ENCODE data around the gene GDI2. TPM values are rescaled to one million over a fixed set of nuclear protein-coding genes. Genes with fewer than 3 reads are reported as not detected.
A peak's percentile ranks its signal among the peaks of the same experiment; 100 is the strongest.

The GDI2 gene
- total and polyA plus RNA-seq, 2 of the 13 experiments (the other 11 are each of a cell fraction or from before 2014, with no cell fraction given), result 153 to 477 TPM

DNA sequence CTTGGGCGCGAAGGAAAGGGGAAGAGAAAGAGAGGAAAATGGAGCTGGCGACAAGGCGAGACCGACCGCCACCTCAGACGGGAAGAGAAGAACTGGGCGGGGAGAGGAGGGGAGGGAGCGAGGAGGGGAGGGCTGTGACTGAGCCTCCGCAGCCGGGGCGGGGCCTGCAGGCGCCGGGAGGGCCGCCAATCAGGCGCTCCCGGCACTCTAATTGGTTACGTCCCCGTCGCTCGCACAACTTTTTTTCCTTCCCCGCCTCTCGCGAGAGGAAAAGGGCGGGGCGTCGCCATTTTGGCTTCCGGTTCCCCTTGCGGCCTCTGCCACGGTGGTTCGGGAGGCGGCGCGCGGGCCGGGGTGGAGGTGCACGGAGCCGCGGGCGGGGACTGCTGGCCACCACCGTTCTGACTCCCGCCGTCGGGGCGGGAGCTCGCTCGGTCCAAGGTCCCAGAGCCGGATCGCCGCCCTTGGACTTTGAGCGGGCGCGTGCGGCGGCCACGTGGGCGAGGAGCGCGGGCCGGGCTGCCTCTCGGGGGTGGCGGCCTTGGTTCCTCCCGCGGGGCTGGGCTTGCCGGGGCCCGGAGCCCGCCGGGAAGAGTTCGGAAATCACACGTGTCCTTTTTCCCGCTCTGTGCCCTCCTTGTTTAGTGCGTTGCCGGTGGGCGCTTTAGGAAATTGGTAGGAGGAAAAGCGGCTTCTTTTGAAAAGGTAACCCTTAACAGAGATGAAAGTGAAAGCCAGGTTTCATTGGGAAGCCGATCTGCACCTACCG lies at the start of gene GDI2 (continued):
- TF ChIP-seq, protein P1, sequence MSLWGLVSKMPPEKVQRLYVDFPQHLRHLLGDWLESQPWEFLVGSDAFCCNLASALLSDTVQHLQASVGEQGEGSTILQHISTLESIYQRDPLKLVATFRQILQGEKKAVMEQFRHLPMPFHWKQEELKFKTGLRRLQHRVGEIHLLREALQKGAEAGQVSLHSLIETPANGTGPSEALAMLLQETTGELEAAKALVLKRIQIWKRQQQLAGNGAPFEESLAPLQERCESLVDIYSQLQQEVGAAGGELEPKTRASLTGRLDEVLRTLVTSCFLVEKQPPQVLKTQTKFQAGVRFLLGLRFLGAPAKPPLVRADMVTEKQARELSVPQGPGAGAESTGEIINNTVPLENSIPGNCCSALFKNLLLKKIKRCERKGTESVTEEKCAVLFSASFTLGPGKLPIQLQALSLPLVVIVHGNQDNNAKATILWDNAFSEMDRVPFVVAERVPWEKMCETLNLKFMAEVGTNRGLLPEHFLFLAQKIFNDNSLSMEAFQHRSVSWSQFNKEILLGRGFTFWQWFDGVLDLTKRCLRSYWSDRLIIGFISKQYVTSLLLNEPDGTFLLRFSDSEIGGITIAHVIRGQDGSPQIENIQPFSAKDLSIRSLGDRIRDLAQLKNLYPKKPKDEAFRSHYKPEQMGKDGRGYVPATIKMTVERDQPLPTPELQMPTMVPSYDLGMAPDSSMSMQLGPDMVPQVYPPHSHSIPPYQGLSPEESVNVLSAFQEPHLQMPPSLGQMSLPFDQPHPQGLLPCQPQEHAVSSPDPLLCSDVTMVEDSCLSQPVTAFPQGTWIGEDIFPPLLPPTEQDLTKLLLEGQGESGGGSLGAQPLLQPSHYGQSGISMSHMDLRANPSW (CRISPR knock-in tag; IDR thresholded peaks at IDR 0.05; ENCODE audit: borderline replicate concordance), result peak; percentile 83; the same call in 1 of the 2 replicates
- TF ChIP-seq, protein P2, sequence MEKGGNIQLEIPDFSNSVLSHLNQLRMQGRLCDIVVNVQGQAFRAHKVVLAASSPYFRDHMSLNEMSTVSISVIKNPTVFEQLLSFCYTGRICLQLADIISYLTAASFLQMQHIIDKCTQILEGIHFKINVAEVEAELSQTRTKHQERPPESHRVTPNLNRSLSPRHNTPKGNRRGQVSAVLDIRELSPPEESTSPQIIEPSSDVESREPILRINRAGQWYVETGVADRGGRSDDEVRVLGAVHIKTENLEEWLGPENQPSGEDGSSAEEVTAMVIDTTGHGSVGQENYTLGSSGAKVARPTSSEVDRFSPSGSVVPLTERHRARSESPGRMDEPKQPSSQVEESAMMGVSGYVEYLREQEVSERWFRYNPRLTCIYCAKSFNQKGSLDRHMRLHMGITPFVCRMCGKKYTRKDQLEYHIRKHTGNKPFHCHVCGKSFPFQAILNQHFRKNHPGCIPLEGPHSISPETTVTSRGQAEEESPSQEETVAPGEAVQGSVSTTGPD (CRISPR knock-in tag; IDR thresholded peaks at IDR 0.05), result no peak
- TF ChIP-seq ESRRA (CRISPR knock-in tag; IDR thresholded peaks at IDR 0.05; ENCODE audit: low read depth) (peak; percentile 96), TGIF2 (CRISPR knock-in tag; IDR thresholded peaks at IDR 0.05) (no peak), MYNN (CRISPR knock-in tag; IDR thresholded peaks at IDR 0.05; ENCODE audit: low read depth) (peak; percentile 89), ZNF737 (CRISPR knock-in tag; IDR thresholded peaks at IDR 0.05; ENCODE audit: borderline replicate concordance) (no peak; the same call in 1 of the 2 replicates), MLLT10 (CRISPR knock-in tag; IDR thresholded peaks at IDR 0.05) (no peak), NFE2L2 (IDR thresholded peaks at IDR 0.05; ENCODE audit: low read length) (no peak), ZNF546 (CRISPR knock-in tag; conservative IDR thresholded peaks at IDR 0.05) (peak; percentile 94), BORCS8-MEF2B (CRISPR knock-in tag; IDR thresholded peaks at IDR 0.05) (peak; percentile 84), ZC3H13 (CRISPR knock-in tag; IDR thresholded peaks at IDR 0.05) (peak; percentile 94), ZNF891 (CRISPR knock-in tag; IDR thresholded peaks at IDR 0.05) (peak; percentile 96), ZNF10 (CRISPR knock-in tag; IDR thresholded peaks at IDR 0.05; ENCODE audit: borderline replicate concordance, low read depth) (no peak), ZNF232 (CRISPR knock-in tag; IDR thresholded peaks at IDR 0.05; ENCODE audit: borderline replicate concordance) (peak; percentile 97), KLF6 (CRISPR knock-in tag; IDR thresholded peaks at IDR 0.05) (peak; percentile 97), ZNF432 (CRISPR knock-in tag; IDR thresholded peaks at IDR 0.05; ENCODE audit: borderline replicate concordance) (no peak), FOXP1 (IDR thresholded peaks at IDR 0.05) (no peak), FOXP1 (CRISPR knock-in tag; IDR thresholded peaks at IDR 0.05) (no peak; the same call in 1 of the 2 replicates), ZNF253 (CRISPR knock-in tag; IDR thresholded peaks at IDR 0.05; ENCODE audit: borderline replicate concordance) (peak; percentile 98)
- TF ChIP-seq, protein P3, sequence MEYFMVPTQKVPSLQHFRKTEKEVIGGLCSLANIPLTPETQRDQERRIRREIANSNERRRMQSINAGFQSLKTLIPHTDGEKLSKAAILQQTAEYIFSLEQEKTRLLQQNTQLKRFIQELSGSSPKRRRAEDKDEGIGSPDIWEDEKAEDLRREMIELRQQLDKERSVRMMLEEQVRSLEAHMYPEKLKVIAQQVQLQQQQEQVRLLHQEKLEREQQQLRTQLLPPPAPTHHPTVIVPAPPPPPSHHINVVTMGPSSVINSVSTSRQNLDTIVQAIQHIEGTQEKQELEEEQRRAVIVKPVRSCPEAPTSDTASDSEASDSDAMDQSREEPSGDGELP (IDR thresholded peaks at IDR 0.05; ENCODE audit: borderline replicate concordance, low read depth), result no peak
- TF ChIP-seq, protein P4, sequence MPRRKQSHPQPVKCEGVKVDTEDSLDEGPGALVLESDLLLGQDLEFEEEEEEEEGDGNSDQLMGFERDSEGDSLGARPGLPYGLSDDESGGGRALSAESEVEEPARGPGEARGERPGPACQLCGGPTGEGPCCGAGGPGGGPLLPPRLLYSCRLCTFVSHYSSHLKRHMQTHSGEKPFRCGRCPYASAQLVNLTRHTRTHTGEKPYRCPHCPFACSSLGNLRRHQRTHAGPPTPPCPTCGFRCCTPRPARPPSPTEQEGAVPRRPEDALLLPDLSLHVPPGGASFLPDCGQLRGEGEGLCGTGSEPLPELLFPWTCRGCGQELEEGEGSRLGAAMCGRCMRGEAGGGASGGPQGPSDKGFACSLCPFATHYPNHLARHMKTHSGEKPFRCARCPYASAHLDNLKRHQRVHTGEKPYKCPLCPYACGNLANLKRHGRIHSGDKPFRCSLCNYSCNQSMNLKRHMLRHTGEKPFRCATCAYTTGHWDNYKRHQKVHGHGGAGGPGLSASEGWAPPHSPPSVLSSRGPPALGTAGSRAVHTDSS (CRISPR knock-in tag; conservative IDR thresholded peaks at IDR 0.05), result no peak
- TF ChIP-seq, protein P5, sequence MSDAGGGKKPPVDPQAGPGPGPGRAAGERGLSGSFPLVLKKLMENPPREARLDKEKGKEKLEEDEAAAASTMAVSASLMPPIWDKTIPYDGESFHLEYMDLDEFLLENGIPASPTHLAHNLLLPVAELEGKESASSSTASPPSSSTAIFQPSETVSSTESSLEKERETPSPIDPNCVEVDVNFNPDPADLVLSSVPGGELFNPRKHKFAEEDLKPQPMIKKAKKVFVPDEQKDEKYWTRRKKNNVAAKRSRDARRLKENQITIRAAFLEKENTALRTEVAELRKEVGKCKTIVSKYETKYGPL (CRISPR knock-in tag; IDR thresholded peaks at IDR 0.05), result peak; percentile 73; the same call in 1 of the 2 replicates
